HFFc6 (cell line): ENCODE data around the gene OR56A4. TPM values are rescaled to one million over a fixed set of nuclear protein-coding genes. Genes with fewer than 3 reads are reported as not detected.

ENCODE experiments used
- DNase-seq: peaks from one replicate; pipeline ENCODE4 v3.0.0-alpha.2; 2018
- H3K27ac Mint-ChIP-seq: 2 replicates; pipeline ENCODE4 v1.8.0; 2020; ENCODE audit warnings: mild to moderate bottlenecking, mixed read lengths
- H3K27me3 Mint-ChIP-seq: 2 replicates; pipeline ENCODE4 v1.8.0; 2021; ENCODE audit warnings: mild to moderate bottlenecking, moderate library complexity, mixed read lengths; ENCODE audit not compliant: insufficient read depth
- H3K36me3 Mint-ChIP-seq: 2 replicates; pipeline ENCODE4 v1.8.0; 2021; ENCODE audit warnings: low read depth, mixed read lengths
- H3K4me1 Mint-ChIP-seq: 2 replicates; pipeline ENCODE4 v1.8.0; 2020; ENCODE audit warnings: low read depth, mixed read lengths
- H3K4me3 Mint-ChIP-seq: 2 replicates; pipeline ENCODE4 v1.8.0; 2020; ENCODE audit warnings: mild to moderate bottlenecking, moderate library complexity, mixed read lengths
- H3K9me3 Mint-ChIP-seq: 2 replicates; pipeline ENCODE4 v1.8.0; 2020; ENCODE audit warnings: mild to moderate bottlenecking, mixed read lengths
- total RNA-seq, 6 experiments: library from RNA; stranded (reverse); fragmentation: NEBNext Ultra II Directional; extraction: Animal tissue kit (Norgen Biotek cat#: 25700); gene quantifications; 2 replicates in 1 of 6; 3 replicates in 5 of 6; pipeline ENCODE4 v1.2.3, GENCODE V29; 2021
- TF ChIP-seq, protein P1 (sequence below): fragments of 200-600 bp; sonication (generic); IDR thresholded peaks from 2 replicates; pipeline ENCODE4 v1.5.0; 2021; ENCODE audit warnings: antibody characterized with exemption, mild to moderate bottlenecking

The OR56A4 gene
- total RNA-seq, 6 experiments from 2014 or later = not detected

DNA sequence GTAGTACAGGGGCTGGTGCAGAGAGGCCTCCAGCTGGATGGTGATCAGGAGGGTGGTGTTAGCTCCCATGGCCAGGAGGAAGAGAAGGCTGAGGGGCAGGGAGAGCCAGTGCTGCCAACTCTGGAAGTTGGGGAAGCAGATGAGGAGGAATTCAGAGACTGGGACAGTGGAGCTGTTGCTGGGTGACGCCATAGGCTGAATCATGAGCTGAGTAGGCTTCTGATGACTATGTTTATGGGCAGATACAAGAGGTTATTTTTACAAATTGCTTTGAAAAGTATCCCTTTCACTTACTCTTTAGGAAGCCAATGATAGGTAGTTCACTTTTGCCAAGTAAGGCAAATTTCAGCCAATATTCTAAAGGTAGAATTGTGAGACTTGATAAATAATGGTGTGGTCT is 20.8 kb upstream of the OR56A4 start:
- Mint-ChIP-seq H3K9me3 (peaks cover 6% of the 10 kb centered on the region; the same call in 1 of the 2 replicates), H3K27ac (no peak overlapping the region), H3K36me3 (no peaks in the 10 kb centered on the region), H3K27me3 (no peaks in the 10 kb centered on the region), H3K4me1 (no peaks in the 10 kb centered on the region), H3K4me3 (no peak overlapping the region)
- TF ChIP-seq, protein P1, sequence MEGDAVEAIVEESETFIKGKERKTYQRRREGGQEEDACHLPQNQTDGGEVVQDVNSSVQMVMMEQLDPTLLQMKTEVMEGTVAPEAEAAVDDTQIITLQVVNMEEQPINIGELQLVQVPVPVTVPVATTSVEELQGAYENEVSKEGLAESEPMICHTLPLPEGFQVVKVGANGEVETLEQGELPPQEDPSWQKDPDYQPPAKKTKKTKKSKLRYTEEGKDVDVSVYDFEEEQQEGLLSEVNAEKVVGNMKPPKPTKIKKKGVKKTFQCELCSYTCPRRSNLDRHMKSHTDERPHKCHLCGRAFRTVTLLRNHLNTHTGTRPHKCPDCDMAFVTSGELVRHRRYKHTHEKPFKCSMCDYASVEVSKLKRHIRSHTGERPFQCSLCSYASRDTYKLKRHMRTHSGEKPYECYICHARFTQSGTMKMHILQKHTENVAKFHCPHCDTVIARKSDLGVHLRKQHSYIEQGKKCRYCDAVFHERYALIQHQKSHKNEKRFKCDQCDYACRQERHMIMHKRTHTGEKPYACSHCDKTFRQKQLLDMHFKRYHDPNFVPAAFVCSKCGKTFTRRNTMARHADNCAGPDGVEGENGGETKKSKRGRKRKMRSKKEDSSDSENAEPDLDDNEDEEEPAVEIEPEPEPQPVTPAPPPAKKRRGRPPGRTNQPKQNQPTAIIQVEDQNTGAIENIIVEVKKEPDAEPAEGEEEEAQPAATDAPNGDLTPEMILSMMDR = no peak
- no peak for DNase-seq

DNA sequence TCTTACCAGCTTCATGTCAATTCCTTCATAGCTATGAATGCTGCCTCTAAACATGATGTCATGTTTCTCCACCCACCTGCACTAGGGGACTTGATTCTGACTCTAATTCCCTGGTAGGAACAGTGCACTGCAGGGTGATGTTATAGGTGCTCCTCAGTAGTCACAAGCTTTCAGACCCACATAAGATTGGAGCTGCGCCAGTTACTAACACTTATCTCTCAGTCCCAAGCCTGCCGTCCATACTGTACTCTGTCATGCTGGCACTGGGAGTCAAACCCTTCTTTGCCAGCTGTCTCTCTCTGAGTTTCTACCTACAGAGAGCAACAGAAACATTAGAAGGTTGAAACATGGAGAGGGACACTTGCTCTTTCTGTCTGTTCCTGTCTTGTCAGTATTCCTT is 18.3 kb upstream of the OR56A4 start:
- DNase-seq = no peak
- Mint-ChIP-seq H3K4me3 (no peak overlapping the region), H3K36me3 (no peaks in the 10 kb centered on the region), H3K9me3 (peaks cover 6% of the 10 kb centered on the region; the same call in 1 of the 2 replicates), H3K27ac (no peak overlapping the region), H3K4me1 (no peaks in the 10 kb centered on the region), H3K27me3 (no peaks in the 10 kb centered on the region)
- TF ChIP-seq, protein P1 = no peak

DNA sequence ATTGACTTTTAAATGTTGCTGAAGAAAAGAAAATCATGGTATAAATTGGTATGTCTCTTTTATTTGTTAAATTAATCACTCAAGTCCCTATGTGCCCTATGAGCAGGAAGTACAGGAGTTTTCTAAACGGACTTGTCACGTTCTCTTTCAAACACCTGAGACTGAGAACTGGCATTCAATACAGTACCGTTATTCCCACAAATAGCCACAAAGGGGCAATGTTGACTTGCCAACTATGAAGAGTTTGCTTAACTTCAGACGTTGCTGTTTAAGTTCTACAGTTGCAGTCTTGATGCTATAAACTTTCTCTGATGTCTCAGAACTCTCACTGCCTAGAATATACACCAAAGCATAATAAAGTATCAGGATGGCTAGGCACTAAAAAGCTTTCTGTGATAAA is 16.2 kb upstream of the OR56A4 start:
- no peak overlapping the region for H3K27ac Mint-ChIP-seq
- H3K27me3 Mint-ChIP-seq = no peaks in the 10 kb centered on the region
- DNase-seq = peak; percentile 36
- H3K36me3 Mint-ChIP-seq = no peaks in the 10 kb centered on the region
- peaks cover 6% of the 10 kb centered on the region; the same call in 1 of the 2 replicates for H3K9me3 Mint-ChIP-seq
- H3K4me3 Mint-ChIP-seq = no peak overlapping the region
- TF ChIP-seq, protein P1 = peak; percentile 69
- no peaks in the 10 kb centered on the region for H3K4me1 Mint-ChIP-seq

DNA sequence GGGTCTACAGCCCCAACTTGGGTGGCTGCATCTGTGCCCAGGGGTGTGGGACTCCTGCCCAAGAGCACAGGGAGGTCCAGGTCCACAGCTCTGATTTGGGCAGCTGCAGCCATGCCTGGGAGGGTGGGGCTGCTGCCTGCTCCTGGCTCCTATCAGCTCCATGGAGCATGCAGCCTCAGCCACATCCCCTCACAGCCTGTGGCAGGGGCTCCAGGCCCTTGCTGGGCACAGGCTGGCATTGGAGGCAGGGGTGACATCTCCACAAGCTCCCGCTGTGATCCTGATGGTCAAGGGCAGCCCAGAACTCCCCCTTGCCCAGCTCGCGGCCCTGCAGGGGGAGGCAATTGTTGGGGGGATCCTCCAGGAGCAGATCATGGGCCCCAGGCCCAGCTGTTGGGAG is 6.3 kb upstream of the OR56A4 start:
- Mint-ChIP-seq H3K4me3 (no peak overlapping the region), H3K27ac (no peak overlapping the region)
- TF ChIP-seq, protein P1 = no peak

DNA sequence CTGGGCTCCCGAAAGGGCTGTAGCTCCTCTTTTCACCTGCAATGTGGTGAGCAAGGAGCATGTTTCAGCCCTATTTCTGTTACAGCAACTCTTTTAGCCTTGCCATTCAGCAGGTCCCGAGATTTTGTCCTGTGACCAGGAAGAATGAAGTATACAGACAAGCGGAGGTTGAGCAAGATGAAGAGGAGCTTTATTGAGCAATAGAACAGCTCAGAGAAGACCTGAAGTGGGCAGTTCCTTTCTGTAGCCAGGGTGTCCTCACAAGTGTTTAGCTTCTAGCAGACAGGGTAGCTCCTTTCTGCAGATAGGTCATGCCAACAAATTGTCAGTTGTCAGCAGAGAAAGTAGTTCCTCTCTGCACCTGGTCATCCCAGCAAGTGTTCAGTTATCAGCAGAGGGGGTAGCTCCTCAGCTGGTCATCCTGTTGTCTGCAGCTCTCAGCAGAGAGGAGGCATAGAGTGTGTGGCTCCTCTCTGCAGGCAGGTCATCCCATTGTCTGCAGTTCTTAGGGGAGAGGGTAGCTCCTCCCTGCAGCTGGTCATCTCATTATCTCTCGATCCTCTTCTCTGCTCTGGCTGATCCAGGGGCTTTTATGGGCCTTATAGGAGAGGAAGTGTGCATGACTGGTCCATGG is 5.4 kb upstream of the OR56A4 start:
- Mint-ChIP-seq H3K4me1 (no peaks in the 10 kb centered on the region), H3K9me3 (peaks cover 35% of the 10 kb centered on the region), H3K27me3 (peaks cover 2% of the 10 kb centered on the region; the same call in 1 of the 2 replicates), H3K27ac (no peak overlapping the region), H3K36me3 (no peaks in the 10 kb centered on the region; the same call in 1 of the 2 replicates), H3K4me3 (no peak overlapping the region)
- DNase-seq = no peak
- TF ChIP-seq, protein P1 = no peak

More for the DNA sequence above, 6.3 kb upstream of the OR56A4 start:
- Mint-ChIP-seq H3K9me3 (peaks cover 33% of the 10 kb centered on the region), H3K27me3 (peaks cover 2% of the 10 kb centered on the region; the same call in 1 of the 2 replicates), H3K36me3 (no peaks in the 10 kb centered on the region; the same call in 1 of the 2 replicates), H3K4me1 (no peaks in the 10 kb centered on the region)
- DNase-seq = no peak
